Activated CD4-positive, alpha-beta T cell treated with anti-CD3 and anti-CD28 coated beads, Interleukin-2, amount 50 U/mL, for 24 hours (primary cell): ENCODE results near the gene SMIM38.

Experiments
- DNase-seq, 2 donors: peaks; one replicate each; pipeline ENCODE4 v3.0.0-alpha.2; 2020; ENCODE audit warnings: low read depth in 1 of 2, low spot score in 1 of 2

SMIM38 gene

DNA sequence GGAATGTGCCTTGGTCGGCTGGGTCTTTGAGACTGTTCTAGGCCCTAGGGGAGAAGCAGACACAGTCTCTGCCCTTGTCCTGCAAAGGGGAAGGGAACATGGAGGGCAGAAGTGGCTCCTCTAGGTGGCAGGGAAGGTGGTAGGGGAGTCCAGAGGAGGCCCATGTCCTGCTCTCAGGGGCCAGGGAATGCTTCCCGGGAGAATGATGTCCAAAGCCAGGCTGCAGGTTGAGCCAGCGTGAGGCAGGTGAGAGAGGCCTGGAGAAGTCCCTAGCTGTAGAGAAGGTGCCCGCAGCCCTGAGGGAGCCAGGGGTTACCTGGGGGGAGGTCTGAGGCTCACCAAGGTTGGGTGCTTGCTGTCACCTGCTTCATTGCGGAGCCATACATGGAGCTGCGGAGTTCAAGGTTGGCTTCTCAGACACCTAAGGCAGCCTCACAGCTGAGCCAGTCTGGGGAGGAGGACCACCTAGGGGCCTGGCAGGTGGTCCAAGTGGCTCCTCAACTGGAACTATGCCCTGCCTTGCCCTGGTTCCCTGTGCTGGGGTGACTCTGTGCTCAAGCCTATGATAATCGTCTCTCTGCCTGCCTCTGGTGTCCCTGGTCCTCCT is 46.1 kb downstream of the SMIM38 start:
- no peak for DNase-seq

- no peak for DNase-seq
Measured at GRCh38 chr11:69202511-69203221, 46.9 kb downstream of the SMIM38 start.

- no peak for DNase-seq
Measured at GRCh38 chr11:69203381-69203780, 47.6 kb downstream of the SMIM38 start.

- no peak for DNase-seq
Measured at GRCh38 chr11:69203901-69204245, 48.1 kb downstream of the SMIM38 start.

DNA sequence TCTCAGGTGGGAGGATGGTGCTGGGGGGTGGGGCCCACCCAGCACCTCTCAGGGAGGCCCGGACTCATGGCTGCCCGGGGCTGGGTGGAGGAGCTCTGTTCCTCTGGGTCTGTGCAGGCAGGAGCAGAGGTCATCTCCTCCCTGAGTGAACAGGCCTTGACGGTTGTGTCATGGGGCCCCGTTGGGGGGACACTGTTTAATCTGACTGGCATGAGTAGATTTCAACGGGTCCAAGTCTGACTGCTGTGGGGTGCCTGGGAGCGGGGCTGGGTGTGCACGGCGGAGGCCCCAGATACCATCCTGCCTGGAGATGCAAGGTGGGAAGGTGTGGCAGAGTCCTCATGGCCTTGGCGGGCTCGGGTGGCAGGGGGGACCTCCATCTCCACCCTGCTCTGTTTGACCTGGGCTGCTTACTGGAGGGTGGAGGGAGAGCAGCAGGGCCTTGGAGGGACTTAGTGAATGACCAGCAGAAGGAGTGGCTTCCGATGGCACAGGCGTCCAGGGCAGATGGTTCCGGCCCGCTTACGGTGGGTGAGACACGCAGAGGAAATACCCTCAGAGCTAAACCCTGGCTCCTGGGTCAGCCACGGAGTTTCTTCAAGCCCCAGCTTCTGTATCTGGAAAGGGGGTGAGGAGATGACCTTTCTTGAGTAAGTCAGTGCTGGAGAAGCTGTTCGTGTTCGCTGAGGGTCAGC is 48.7 kb downstream of the SMIM38 start:
- DNase-seq = no peak

DNA sequence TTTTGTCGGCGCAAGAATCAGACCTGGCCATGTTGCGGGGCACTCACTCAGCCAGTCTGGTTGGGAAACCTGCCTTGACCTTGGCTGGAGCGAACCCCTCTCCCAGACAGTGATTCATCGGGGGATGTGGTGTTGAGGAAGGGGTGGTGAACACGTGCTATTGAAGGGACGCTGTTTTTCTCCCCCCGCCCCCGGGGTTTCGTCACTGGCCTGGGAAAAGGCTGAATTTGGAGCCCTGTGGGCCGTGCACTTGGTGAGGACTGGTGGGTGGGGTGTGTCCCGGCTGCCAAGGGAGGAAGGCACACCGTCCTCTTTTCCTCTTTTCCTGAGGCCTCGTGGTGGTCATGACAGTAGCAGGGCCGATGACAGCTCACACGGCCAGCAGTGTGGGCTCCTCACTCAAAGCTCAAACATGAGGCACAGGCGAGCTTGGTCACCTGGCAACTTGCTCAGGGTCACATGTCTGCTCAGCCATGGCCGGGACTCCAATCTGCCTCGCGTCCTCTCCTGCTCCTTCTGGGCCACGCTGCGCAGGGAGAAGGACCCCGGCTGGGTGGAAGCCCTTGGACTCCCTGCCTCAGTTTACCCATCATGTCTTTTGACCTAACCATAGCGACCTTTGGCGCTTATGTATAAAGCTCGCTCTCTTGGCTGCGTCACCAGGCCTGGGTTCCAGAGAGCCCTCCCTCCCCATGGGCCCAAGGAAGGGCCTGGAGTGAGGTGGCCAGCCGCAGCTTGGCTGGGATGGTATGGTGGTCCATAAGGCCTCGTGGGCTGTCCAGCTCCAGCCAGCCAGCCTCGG is 49.4 kb downstream of the SMIM38 start:
- DNase-seq = no peak
